ENCODE data around the gene RLN3.

DNA sequence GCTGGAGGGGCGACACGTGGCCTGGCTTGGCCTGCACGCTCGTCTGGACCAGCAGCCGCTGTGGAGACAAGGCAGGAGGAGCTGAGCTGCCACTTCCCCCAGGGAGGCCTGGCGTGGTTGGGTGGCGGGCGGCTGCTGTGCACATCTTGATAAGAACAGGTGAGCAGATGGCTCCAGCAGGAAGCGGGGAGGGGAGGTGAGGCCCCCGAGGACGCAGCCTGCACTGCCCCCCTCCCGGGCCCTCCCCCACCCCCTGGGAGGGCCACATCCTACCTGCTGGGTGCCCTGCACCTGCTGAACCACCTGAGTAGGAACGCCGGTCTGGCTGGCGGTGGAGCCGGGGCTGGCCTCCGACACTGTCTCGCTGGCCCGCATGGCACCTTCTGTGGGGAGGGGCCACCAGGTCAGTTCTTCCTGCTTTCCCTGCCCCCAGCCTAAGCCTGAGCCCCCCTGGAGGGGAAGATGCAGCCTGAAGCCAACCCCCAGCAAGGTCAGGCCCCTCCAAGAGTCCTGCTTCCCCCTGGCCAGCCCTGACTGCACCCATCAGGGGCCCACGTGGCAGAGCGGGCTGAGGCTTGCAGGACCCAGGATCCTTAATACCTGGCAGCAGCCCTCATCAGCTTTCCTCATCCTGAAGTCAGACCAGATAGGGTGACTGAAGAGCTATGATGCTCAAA lies 44.6 kb upstream of the RLN3 start:
- TF ChIP-seq POLR2A (IDR thresholded peaks at IDR 0.05; ENCODE audit: low read depth, low read length) (no peak), TAF1 (IDR thresholded peaks at IDR 0.05; ENCODE audit: low read depth, low read length) (no peak)

Data from GM12891 (cell line).